Caki2 (cell line): ENCODE data around the gene DHX30. TPM values are rescaled to one million over a fixed set of nuclear protein-coding genes. Genes with fewer than 3 reads are reported as not detected.
"Not testable (repeated sequence)": the region's sequence is repeated elsewhere in the genome, so short reads cannot be mapped to it uniquely, and the experiment has no call there.

ENCODE experiments used
- DNase-seq: peaks from one replicate; pipeline ENCODE4 v3.0.0-alpha.2; 2015; ENCODE audit warnings: low read depth
- in situ Hi-C: cut with HindIII; loops from 2 replicates; pipeline ENCODE4 v1.10.0; 2016; ENCODE audit warnings: low sequenced_read_pairs, low pct_unique_long_range_greater_than_20kb, mixed read lengths
- total RNA-seq: library from RNA; depleted of rRNA; stranded (reverse); fragments of >200 nt; shearing (Covaris generic); gene quantifications from 2 replicates; pipeline ENCODE4 v1.2.3, GENCODE V29; 2014; ENCODE audit warnings: low replicate concordance

DHX30 gene
- total RNA-seq, 1 experiment from 2014 or later, result 67.0 TPM

DNA sequence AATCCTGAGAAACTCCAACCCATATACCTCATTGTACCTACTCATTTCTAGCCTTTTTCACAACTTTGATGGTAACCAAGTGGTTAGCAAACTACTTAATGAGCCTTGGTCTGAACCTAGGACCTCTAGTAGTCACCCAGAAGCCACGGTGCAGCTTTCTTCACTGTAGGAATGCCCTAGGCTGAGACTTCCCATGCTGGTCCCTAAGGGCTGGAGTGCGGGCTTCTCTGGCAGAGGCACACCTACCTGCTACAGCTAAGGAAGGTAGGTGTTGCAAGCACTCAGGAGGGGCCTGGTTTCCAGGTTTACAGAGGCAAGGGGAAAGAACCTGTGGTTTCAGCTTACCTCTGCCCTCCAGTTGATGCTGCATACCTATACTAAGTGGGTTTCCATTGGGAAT lies 65.4 kb downstream of the DHX30 start:
- DNase-seq, result no peak
- in situ Hi-C loops, result no loop called here

DNA sequence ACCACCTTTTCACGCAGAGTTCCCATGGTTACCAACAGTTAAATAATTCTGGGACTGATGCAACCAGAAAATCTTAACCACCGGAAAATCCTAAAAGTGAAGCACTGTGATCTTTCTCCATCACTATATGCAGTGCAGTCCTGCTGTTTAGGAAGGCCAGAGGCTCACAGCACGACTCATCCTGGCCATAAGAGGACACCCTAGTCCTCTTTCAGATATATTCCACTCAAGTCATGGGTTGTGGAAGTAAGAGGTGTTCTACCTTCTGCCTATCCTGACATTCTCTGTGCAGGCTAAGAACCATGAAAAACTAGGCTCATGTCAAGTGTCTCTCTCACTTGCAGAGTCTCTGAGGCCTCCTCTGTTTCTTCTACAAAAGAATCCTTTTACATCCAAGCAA lies 67.2 kb downstream of the DHX30 start:
- in situ Hi-C loops, result no loop called here
- DNase-seq, result no peak

GRCh38 chr3:47870702-47871260 lies 67.8 kb downstream of the DHX30 start:
- in situ Hi-C loops, result no loop called here
- DNase-seq, result no peak

GRCh38 chr3:47871389-47871788 lies 68.5 kb downstream of the DHX30 start:
- DNase-seq, result no peak
- in situ Hi-C loops, result no loop called here

- in situ Hi-C loops, result no loop called here
- DNase-seq, result no peak
Measured at GRCh38 chr3:47872916-47873315, 70.0 kb downstream of the DHX30 start.

- no peak for DNase-seq
- in situ Hi-C loops, result no loop called here
Measured at GRCh38 chr3:47874438-47874837, 71.5 kb downstream of the DHX30 start.

DNA sequence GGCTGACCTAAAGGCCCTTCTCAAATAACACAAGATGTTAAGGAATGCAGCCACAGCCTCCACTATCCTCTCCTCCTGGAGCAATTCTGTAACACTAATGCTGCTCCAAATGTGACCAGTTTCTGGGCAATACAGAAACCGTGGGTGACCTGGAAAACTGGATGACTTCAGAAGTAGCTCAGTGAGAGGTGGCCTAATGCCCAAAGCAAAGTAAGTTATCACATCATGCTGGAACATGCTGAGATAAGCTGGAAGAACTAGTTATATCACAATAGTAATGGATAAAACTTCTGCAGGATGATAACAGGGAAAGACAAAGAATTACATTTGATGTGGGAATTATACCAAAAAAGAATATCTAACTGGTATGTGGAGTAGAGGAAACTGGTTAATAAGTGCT lies 72.0 kb downstream of the DHX30 start:
- in situ Hi-C loops, result no loop called here
- no peak for DNase-seq

GRCh38 chr3:47877290-47877689 lies 74.4 kb downstream of the DHX30 start:
- in situ Hi-C loops, result no loop called here
- DNase-seq, result no peak

- in situ Hi-C loops, result no loop called here
- DNase-seq, result no peak
Measured at GRCh38 chr3:47877719-47878118, 74.8 kb downstream of the DHX30 start.

GRCh38 chr3:47882338-47882737 lies 79.4 kb downstream of the DHX30 start:
- in situ Hi-C loops, result no loop called here
- no peak for DNase-seq

DNA sequence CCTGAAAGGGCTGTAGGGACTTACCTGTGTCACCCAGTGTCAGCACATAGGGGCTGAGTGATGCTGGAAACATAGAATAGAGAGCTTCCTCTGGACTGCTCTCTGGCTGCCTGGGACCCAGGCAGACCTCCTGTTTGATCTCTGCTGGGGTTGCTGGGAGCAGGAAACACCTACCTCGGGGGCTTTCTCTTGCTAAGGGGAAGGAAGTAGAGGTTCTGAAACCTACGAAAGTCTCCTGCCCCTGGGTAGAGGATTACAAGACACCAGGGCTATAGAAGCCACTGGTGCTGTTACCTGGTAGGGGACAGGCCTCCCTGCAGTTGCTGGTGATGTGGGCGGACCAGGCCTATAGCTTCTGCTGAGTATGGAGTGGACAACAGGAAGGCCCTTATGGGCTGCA lies 81.7 kb downstream of the DHX30 start:
- in situ Hi-C loops, result no loop called here
- no peak for DNase-seq

DNA sequence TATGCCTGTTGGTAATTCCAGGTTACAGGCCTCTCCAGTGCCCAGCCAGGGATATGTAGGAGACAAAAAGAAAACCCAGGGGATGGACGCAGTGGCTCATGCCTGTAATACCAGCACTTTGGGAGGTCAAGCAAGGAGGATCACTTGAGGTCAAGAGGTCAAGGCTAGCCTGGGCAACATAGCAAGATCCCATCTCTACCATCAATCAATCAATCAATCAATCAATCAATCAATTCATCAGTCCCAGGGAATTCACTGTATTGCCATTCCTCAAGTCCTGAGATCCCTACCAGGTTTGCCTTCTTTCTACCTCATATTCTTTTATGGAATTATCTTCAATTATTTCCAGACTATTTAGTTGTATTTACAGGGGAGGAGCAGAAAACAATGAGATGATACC lies 82.2 kb downstream of the DHX30 start:
- in situ Hi-C loops, result no loop called here
- DNase-seq, result no peak

DNA sequence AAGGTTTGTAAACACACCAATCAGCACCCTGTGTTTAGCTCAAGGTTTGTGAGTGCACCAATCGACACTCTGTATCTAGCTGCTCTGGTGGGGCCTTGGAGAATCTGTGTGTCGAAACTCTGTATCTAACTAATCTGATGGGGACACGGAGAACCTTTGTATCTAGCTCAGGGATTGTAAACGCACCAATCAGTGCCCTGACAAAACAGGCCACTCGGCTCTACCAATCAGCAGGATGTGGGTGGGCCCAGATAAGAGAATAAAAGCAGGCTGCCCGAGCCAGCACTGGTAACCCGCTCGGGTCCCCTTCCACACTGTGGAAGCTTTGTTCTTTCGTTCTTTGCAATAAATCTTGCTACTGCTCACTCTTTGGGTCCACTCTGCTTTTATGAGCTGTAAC lies 85.1 kb downstream of the DHX30 start:
- in situ Hi-C loops, DNase-seq: not testable (repeated sequence)

- no peak for DNase-seq
- in situ Hi-C loops, result no loop called here
Measured at GRCh38 chr3:47888986-47889757, 86.2 kb downstream of the DHX30 start.

DNA sequence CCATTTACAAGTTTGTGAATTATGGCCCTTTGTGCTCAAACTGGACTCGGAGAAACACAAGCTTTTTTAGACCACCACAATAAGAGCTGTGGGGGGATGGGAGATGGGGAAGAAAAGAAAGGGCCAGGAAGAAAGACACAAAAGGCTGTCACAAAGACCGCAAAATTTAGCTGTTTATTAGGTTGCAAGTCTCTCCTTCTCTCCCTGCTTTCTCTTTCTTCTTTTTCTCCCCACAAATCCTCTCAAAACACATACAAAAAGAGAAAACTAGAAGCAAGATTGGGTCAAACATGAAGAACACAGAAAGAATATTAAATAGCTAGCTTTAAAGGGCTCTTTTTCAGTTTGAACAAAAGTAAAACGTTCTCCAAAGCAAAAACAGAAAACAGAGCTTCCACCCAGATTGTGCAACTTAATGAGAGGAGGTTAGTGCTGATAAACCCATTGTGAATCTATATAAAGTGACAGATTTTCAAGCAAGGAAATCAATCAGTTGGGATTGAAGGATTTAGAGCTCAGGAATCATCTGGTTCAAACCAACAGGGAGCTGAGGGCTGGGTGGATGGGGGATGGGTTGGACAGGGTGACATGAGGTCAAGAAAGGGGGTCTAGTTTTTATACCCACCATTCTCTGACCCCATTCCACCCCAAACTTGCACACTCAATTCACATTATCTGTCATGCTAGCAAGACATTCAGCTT lies 87.3 kb downstream of the DHX30 start:
- DNase-seq, result no peak
- in situ Hi-C loops, result no loop called here

- no peak for DNase-seq
- in situ Hi-C loops, result no loop called here
Measured at GRCh38 chr3:47890828-47891612, 88.1 kb downstream of the DHX30 start.

GRCh38 chr3:47891613-47892005 lies 88.7 kb downstream of the DHX30 start:
- no peak for DNase-seq
- in situ Hi-C loops, result no loop called here

DNA sequence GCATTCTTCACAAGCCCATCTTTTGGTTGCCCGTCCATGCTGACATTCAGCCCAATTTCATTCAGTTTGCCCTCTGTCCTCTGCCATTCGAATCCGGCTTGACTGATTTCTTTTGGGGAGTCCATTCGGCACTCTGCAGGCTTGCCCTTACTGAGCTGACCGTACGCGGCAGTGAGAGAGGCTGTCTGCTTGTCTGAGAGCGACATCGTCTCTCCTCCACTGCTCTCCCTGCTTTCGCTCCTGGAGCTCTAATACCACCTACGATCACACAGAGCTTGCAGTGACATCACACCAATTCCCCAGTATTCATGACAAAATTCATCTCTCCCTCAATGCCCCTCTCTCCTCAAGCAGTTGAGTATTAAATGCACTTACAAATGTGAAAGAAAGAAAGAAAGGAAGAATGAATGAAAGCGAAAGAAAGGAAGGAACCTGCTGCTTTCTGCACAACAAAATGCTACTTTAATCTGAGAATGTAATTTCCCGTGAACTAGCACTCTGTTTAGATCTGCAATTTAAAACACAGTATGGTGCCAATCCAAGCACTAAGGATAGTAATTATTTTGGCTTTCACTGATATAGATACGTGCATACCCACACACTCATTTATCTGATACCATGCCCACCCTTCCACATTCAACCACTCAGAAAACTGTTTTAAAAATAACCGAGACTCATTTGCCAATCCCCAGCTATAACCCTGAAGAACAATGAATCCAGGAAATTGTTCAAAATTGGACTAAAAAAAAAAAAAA lies 89.5 kb downstream of the DHX30 start:
- in situ Hi-C loops, result no loop called here
- no peak for DNase-seq
